Muscle layer of duodenum (tissue), 2 donors: ENCODE data around the gene CPLANE1.
"Not testable (repeated sequence)": the region's sequence is repeated elsewhere in the genome, so short reads cannot be mapped to it uniquely, and the experiment has no call there.

Experiments used
- H3K27ac ChIP-seq: one replicate; pipeline ENCODE4 v1.7.0; 2013; ENCODE audit warnings: mild to moderate bottlenecking, low read length
- H3K27me3 ChIP-seq: one replicate; pipeline ENCODE4 v1.7.0; 2013; ENCODE audit warnings: low read depth, mild to moderate bottlenecking, control low read depth, low read length
- H3K36me3 ChIP-seq, 2 donors: one replicate each; pipeline ENCODE4 v1.7.0; 2013; ENCODE audit warnings: low read length in 2 of 2, control low read depth in 1 of 2, mild to moderate bottlenecking in 1 of 2; ENCODE audit not compliant: insufficient read depth in 2 of 2, control insufficient read depth in 1 of 2
- H3K4me1 ChIP-seq, 2 donors: one replicate each; pipeline ENCODE4 v1.7.0; 2013; ENCODE audit warnings: low read length in 2 of 2, mild to moderate bottlenecking in 2 of 2, control low read depth in 1 of 2, moderate library complexity in 1 of 2; ENCODE audit not compliant: insufficient read depth in 2 of 2, control insufficient read depth in 1 of 2
- H3K4me3 ChIP-seq, 2 donors: one replicate each; pipeline ENCODE4 v1.7.0; 2013; ENCODE audit warnings: low read length in 2 of 2, low read depth in 1 of 2, mild to moderate bottlenecking in 1 of 2
- H3K9me3 ChIP-seq, 2 donors: one replicate each; pipeline ENCODE4 v1.7.0; 2013; ENCODE audit warnings: low read length in 2 of 2, control low read depth in 1 of 2, mild to moderate bottlenecking in 1 of 2; ENCODE audit not compliant: control insufficient read depth in 1 of 2
- donor health status: healthy.

CPLANE1 gene

GRCh38 chr5:37088009-37088408, 161.2 kb downstream of the CPLANE1 start:
- Histone ChIP-seq H3K4me1 (no peaks in the 10 kb centered on the region), H3K27ac (no peak overlapping the region), H3K27me3 (no peaks in the 10 kb centered on the region), H3K9me3 (no peaks in the 10 kb centered on the region), H3K4me3 (no peak overlapping the region), H3K36me3 (peaks cover 4 to 19% of the 10 kb centered on the region in 2 donors)

- H3K4me1 ChIP-seq = no peaks in the 10 kb centered on the region
- H3K27ac ChIP-seq = no peak overlapping the region
- H3K27me3 ChIP-seq = no peaks in the 10 kb centered on the region
- no peak overlapping the region for H3K4me3 ChIP-seq
- peaks cover 4 to 19% of the 10 kb centered on the region in 2 donors for H3K36me3 ChIP-seq
- H3K9me3 ChIP-seq = no peaks in the 10 kb centered on the region
These were observed 162.6 kb downstream of the CPLANE1 start for GRCh38 chr5:37086466-37087173.

GRCh38 chr5:37086026-37086425, 163.2 kb downstream of the CPLANE1 start:
- H3K27ac ChIP-seq, H3K27me3 ChIP-seq, H3K4me3 ChIP-seq, H3K4me1 ChIP-seq, H3K9me3 ChIP-seq: not testable (repeated sequence)
- peaks cover 4 to 19% of the 10 kb centered on the region in 2 donors for H3K36me3 ChIP-seq

GRCh38 chr5:37082977-37083376, 166.2 kb downstream of the CPLANE1 start:
- not testable (repeated sequence) for H3K4me1 ChIP-seq, H3K27ac ChIP-seq, H3K27me3 ChIP-seq, H3K4me3 ChIP-seq, H3K9me3 ChIP-seq
- peaks cover 8 to 28% of the 10 kb centered on the region in 2 donors for H3K36me3 ChIP-seq

GRCh38 chr5:37080697-37081096, 168.5 kb downstream of the CPLANE1 start:
- H3K27ac ChIP-seq = no peak overlapping the region
- H3K9me3 ChIP-seq = no peaks in the 10 kb centered on the region
- no peak overlapping the region for H3K4me3 ChIP-seq
- H3K27me3 ChIP-seq = no peaks in the 10 kb centered on the region
- H3K36me3 ChIP-seq = peaks cover 8 to 25% of the 10 kb centered on the region in 2 donors
- H3K4me1 ChIP-seq = no peaks in the 10 kb centered on the region

- Histone ChIP-seq H3K27me3 (no peaks in the 10 kb centered on the region), H3K4me1 (no peaks in the 10 kb centered on the region), H3K9me3 (no peaks in the 10 kb centered on the region), H3K36me3 (peaks cover 4 to 16% of the 10 kb centered on the region in 2 donors), H3K4me3 (no peak overlapping the region), H3K27ac (no peak overlapping the region)
These were observed 172.0 kb downstream of the CPLANE1 start for GRCh38 chr5:37077146-37077545.

GRCh38 chr5:37075399-37075950, 173.7 kb downstream of the CPLANE1 start:
- Histone ChIP-seq H3K9me3 (no peaks in the 10 kb centered on the region), H3K4me1 (no peaks in the 10 kb centered on the region), H3K27ac (no peak overlapping the region), H3K36me3 (peaks cover 4 to 16% of the 10 kb centered on the region in 2 donors), H3K27me3 (no peaks in the 10 kb centered on the region), H3K4me3 (no peak overlapping the region)

- H3K27ac ChIP-seq = no peak overlapping the region
- no peaks in the 10 kb centered on the region for H3K36me3 ChIP-seq
- H3K9me3 ChIP-seq = no peaks in the 10 kb centered on the region
- no peaks in the 10 kb centered on the region for H3K27me3 ChIP-seq
- H3K4me1 ChIP-seq = no peaks in the 10 kb centered on the region
- no peak overlapping the region for H3K4me3 ChIP-seq
These were observed 177.1 kb downstream of the CPLANE1 start for GRCh38 chr5:37071901-37072581.

GRCh38 chr5:37071487-37071886, 177.7 kb downstream of the CPLANE1 start:
- Histone ChIP-seq H3K4me1 (no peaks in the 10 kb centered on the region), H3K9me3 (no peaks in the 10 kb centered on the region), H3K27ac (no peak overlapping the region), H3K27me3 (no peaks in the 10 kb centered on the region), H3K36me3 (no peaks in the 10 kb centered on the region), H3K4me3 (no peak overlapping the region)

- Histone ChIP-seq H3K4me3 (no peak overlapping the region), H3K36me3 (peaks cover 34 to 38% of the 10 kb centered on the region in 2 donors), H3K4me1 (no peaks in the 10 kb centered on the region), H3K27me3 (no peaks in the 10 kb centered on the region), H3K9me3 (no peaks in the 10 kb centered on the region), H3K27ac (no peak overlapping the region)
These were observed 184.7 kb downstream of the CPLANE1 start for GRCh38 chr5:37064442-37064841.

GRCh38 chr5:37063739-37064138, 185.4 kb downstream of the CPLANE1 start:
- H3K27me3 ChIP-seq = no peaks in the 10 kb centered on the region
- no peaks in the 10 kb centered on the region for H3K9me3 ChIP-seq
- H3K36me3 ChIP-seq = peaks cover 38 to 40% of the 10 kb centered on the region in 2 donors
- no peaks in the 10 kb centered on the region for H3K4me1 ChIP-seq
- H3K4me3 ChIP-seq = no peak overlapping the region
- H3K27ac ChIP-seq = no peak overlapping the region
